K562 (cell line): Measurements from ENCODE around the gene RAB3C. TPM values are rescaled to one million over a fixed set of nuclear protein-coding genes. Genes with fewer than 3 reads are reported as not detected.

Experiments
- ATAC-seq: fragments of 200-7000 bp; cut with Tn5 transposase; 3 replicates; pipeline ENCODE4 v1.9.1; 2020; ENCODE audit warnings: moderate library complexity
- BruUV-seq: library from RNA; stranded (reverse); fragments of 400-500 nt; replicated peaks from 2 replicates; lab custom pipeline; 2021; lab: Mats Ljungman, UMichigan
- CTCF ChIA-PET: fragments of 300-600 bp; formaldehyde crosslinking; extraction: SDS; loops from one replicate; lab custom pipeline; 2021; ENCODE audit warnings: low intra/inter-chr PET ratio; lab: Yijun Ruan, JAX
- POLR2A ChIA-PET: fragments of 300-600, 350-650 bp; sonication (Branson Sonifier 250); formaldehyde crosslinking; extraction: SDS; loops from one replicate; lab custom pipeline; 2021; ENCODE audit warnings: antibody characterized with exemption, inconsistent platforms; lab: Yijun Ruan, JAX
- DNase-seq, 4 experiments: peaks; one replicate each; pipeline versions ENCODE4 v3.0.0 to v3.0.0-alpha.2; 2011 to 2018; ENCODE audit warnings: low spot score in 3 of 4, mixed read lengths in 3 of 4; ENCODE audit errors: extremely low read depth in 1 of 4
- FAIRE-seq: peaks from 2 replicates; lab custom pipeline; 2011; peaks lifted over from hg19 to GRCh38; lab: Jason Lieb, UNC
- H2AFZ ChIP-seq: 2 replicates; pipeline ENCODE4 v1.6.0; 2011; ENCODE audit warnings: low read depth, low read length, control low read depth, inconsistent platforms
- H3K27ac ChIP-seq: fragments of 200-600 bp; 3 replicates; pipeline ENCODE4 v1.8.0; 2011; ENCODE audit warnings: low read depth, mild to moderate bottlenecking, control low read depth, inconsistent platforms, low read length, moderate library complexity, mixed read lengths; ENCODE audit errors: extremely low read depth
- H3K27me3 ChIP-seq, 2 experiments: fragments of 300-600 bp in 1 of 2; 2 replicates in 1 of 2; 3 replicates in 1 of 2; pipeline versions ENCODE4 v1.6.0 to v1.8.0; 2011; ENCODE audit warnings: inconsistent platforms in 2 of 2, low read length in 2 of 2, mild to moderate bottlenecking in 1 of 2, mixed read lengths in 1 of 2, moderate library complexity in 1 of 2; ENCODE audit not compliant: control insufficient read depth in 2 of 2, insufficient read depth in 2 of 2
- H3K36me3 ChIP-seq: fragments of 300-600 bp; 3 replicates; pipeline ENCODE4 v1.8.0; 2011; ENCODE audit warnings: mild to moderate bottlenecking, low read length, inconsistent platforms; ENCODE audit not compliant: control insufficient read depth, insufficient read depth
- H3K4me1 ChIP-seq, 2 experiments: fragments of 200-600 bp in 1 of 2; replicated peaks in 1 of 2; 2 replicates in 1 of 2; 3 replicates in 1 of 2; pipeline versions ENCODE4 v1.5.1 to v1.8.0; 2011; ENCODE audit warnings: inconsistent platforms in 2 of 2, low read length in 2 of 2, mild to moderate bottlenecking in 1 of 2, mixed read lengths in 1 of 2, moderate library complexity in 1 of 2; ENCODE audit not compliant: control insufficient read depth in 2 of 2, insufficient read depth in 2 of 2
- H3K4me2 ChIP-seq: 2 replicates; pipeline ENCODE4 v1.6.1; 2011; ENCODE audit warnings: low read length, control low read depth, inconsistent platforms, mixed read lengths; ENCODE audit not compliant: insufficient read depth
- H3K4me3 ChIP-seq: fragments of 200-600 bp; sonication (generic), shearing (Covaris generic); 2 replicates; pipeline ENCODE4 v1.5.1; 2016; ENCODE audit warnings: control low read depth, inconsistent platforms
- H3K79me2 ChIP-seq: fragments of 200-600 bp; 3 replicates; pipeline ENCODE4 v1.8.0; 2011; ENCODE audit warnings: low read length, inconsistent platforms; ENCODE audit not compliant: control insufficient read depth, insufficient read depth
- H3K9ac ChIP-seq, 2 experiments: 2 replicates each; pipeline versions ENCODE4 v1.6.0 to v1.6.1; 2011; ENCODE audit warnings: low read depth in 2 of 2, low read length in 2 of 2, control low read depth in 1 of 2, inconsistent platforms in 1 of 2, mild to moderate bottlenecking in 1 of 2, mixed read lengths in 1 of 2; ENCODE audit not compliant: insufficient read depth in 1 of 2
- H3K9me1 ChIP-seq: one replicate; pipeline ENCODE4 v1.6.0; 2011; ENCODE audit warnings: inconsistent platforms, mild to moderate bottlenecking, low read length, moderate library complexity; ENCODE audit not compliant: control insufficient read depth, insufficient read depth
- H3K9me3 ChIP-seq: replicated peaks from 2 replicates; pipeline ENCODE4 v1.5.1; 2011; ENCODE audit warnings: low read depth, low read length, inconsistent platforms; ENCODE audit not compliant: control insufficient read depth, insufficient read depth
- H4K20me1 ChIP-seq: replicated peaks from 2 replicates; pipeline ENCODE4 v1.6.1; 2011; ENCODE audit warnings: low read length, inconsistent platforms, mixed read lengths; ENCODE audit not compliant: control insufficient read depth, insufficient read depth
- NELFE ChIP-seq: IDR thresholded peaks from 2 replicates; pipeline ENCODE4 v1.6.1; 2011; ENCODE audit warnings: mild to moderate bottlenecking; ENCODE audit not compliant: insufficient read depth, insufficient read length
- RAD21 ChIP-seq, 2 experiments: fragments of 250-450 bp in 1 of 2; fragments of 450-650 bp in 1 of 2; sonication (Bioruptor Pico) in 1 of 2; formaldehyde crosslinking in 1 of 2; IDR thresholded peaks in 1 of 2; conservative IDR thresholded peaks in 1 of 2; 2 replicates each; pipeline versions ENCODE4 v1.4.0 to v1.8.0; 2020 to 2022; ENCODE audit warnings: mild to moderate bottlenecking in 2 of 2, moderate library complexity in 1 of 2
- ZBED1 ChIP-seq: IDR thresholded peaks from 2 replicates; pipeline ENCODE4 v1.6.1; 2014
- WGBS: fragments of 100-300 bp; shearing (Covaris generic); methylation state at CpG from one replicate; pipeline ENCODE4 v1.1.6; 2016; ENCODE audit warnings: low coverage, mixed read lengths; ENCODE audit not compliant: insufficient coverage; ENCODE audit errors: missing lambda C conversion rate; 5-methylcytosine and 5-hydroxymethylcytosine counted together
- in situ Hi-C: fragments of 300-500 bp; cut with MboI; formaldehyde crosslinking; loops from 4 replicates; pipeline ENCODE4 v1.15.0; 2018; ENCODE audit warnings: inconsistent platforms, mixed read lengths
- intact Hi-C: fragments of 100-400 bp; cut with micrococcal nuclease; formaldehyde crosslinking; loops from 2 replicates; pipeline ENCODE4 v1.14.2; 2022
- polyA plus RNA-seq, 8 experiments: library from polyadenylated mRNA; depleted of rRNA in 4 of 8; stranded (reverse) in 5 of 8; unstranded in 3 of 8; fragments of >200 nt; fragmentation: Nextera tagmentation in 2 of 8; fragmentation: Illumina TruSeq in 1 of 8; extraction: Ambion mirVana in 2 of 8; extraction: Trizol in 1 of 8; gene quantifications; 2 replicates each; pipeline versions ENCODE4 v1.2.1 to v1.2.3, GENCODE V29; 2011 to 2014; ENCODE audit warnings: inconsistent platforms in 1 of 8, missing spikeins in 1 of 8
- total RNA-seq, 7 experiments: library from RNA; depleted of rRNA in 6 of 7; stranded (reverse); fragments of >200 nt in 6 of 7; fragmentation: Illumina TruSeq in 2 of 7; extraction: Trizol in 2 of 7; gene quantifications; 2 replicates each; pipeline versions ENCODE4 v1.2.1 to v1.2.3, GENCODE V29; 2011 to 2021; ENCODE audit warnings: low replicate concordance in 1 of 7
- TF ChIP-seq, protein P1 (sequence below), 3 experiments: IDR thresholded peaks in 2 of 3; conservative IDR thresholded peaks in 1 of 3; 2 replicates each; pipeline ENCODE4 v1.5.1; 2011 to 2012; ENCODE audit warnings: low read length in 3 of 3, mild to moderate bottlenecking in 3 of 3, control low read depth in 2 of 3, improper control_type of control experiment in 1 of 3, inconsistent platforms in 1 of 3, low read depth in 1 of 3, mixed read lengths in 1 of 3, moderate library complexity in 1 of 3; ENCODE audit not compliant: insufficient read depth in 2 of 3
- TF ChIP-seq, protein P2 (sequence below): fragments of 450-650 bp; IDR thresholded peaks from one replicate; pipeline ENCODE4 v1.6.1; 2018; ENCODE audit warnings: mild to moderate bottlenecking, moderate library complexity; ENCODE audit not compliant: partially characterized antibody
- TF ChIP-seq, protein P3 (sequence below): fragments of 250-450 bp; sonication (Bioruptor Pico); IDR thresholded peaks from 2 replicates; pipeline ENCODE4 v1.8.0; 2021; ENCODE audit warnings: borderline replicate concordance, mild to moderate bottlenecking, moderate library complexity; ENCODE audit not compliant: poor library complexity, severe bottlenecking
- TF ChIP-seq, protein P4 (sequence below): fragments of 450-650 bp; formaldehyde crosslinking; IDR thresholded peaks from 2 replicates; pipeline ENCODE4 v1.4.0; 2020; ENCODE audit warnings: mild to moderate bottlenecking
- TF ChIP-seq, protein P5 (sequence below): fragments of 450-650 bp; formaldehyde crosslinking; IDR thresholded peaks from 2 replicates; pipeline ENCODE4 v1.4.0; 2022; ENCODE audit warnings: mild to moderate bottlenecking, moderate library complexity

Gene RAB3C
- total and polyA plus RNA-seq, 9 of the 15 experiments (the other 6 are each of a cell fraction or from before 2014, with no cell fraction given): not detected

DNA sequence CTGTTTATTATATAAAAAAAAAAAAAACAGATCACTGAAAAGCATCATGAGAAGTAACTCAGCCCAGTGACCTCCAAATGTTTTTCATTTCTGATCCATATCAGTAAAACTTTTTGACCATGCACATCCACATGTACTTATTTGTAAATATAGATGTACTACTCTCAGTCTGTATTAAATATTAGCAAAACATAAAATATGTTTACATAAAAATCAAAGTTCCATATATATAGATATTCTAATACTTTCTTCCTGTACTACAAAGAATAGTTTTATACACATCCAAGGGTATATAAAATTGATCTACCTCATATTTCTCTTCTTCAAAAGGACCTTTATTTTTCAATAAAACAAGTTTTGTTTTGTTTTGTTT, 309.1 kb downstream of the RAB3C start:
- TF ChIP-seq NELFE (no peak), ZBED1 (no peak)
- TF ChIP-seq, protein P1, sequence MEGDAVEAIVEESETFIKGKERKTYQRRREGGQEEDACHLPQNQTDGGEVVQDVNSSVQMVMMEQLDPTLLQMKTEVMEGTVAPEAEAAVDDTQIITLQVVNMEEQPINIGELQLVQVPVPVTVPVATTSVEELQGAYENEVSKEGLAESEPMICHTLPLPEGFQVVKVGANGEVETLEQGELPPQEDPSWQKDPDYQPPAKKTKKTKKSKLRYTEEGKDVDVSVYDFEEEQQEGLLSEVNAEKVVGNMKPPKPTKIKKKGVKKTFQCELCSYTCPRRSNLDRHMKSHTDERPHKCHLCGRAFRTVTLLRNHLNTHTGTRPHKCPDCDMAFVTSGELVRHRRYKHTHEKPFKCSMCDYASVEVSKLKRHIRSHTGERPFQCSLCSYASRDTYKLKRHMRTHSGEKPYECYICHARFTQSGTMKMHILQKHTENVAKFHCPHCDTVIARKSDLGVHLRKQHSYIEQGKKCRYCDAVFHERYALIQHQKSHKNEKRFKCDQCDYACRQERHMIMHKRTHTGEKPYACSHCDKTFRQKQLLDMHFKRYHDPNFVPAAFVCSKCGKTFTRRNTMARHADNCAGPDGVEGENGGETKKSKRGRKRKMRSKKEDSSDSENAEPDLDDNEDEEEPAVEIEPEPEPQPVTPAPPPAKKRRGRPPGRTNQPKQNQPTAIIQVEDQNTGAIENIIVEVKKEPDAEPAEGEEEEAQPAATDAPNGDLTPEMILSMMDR (IDR thresholded peaks at IDR 0.05 in 2 of 3, conservative IDR thresholded peaks at IDR 0.05 in 1 of 3; ENCODE audit: insufficient read depth in 2 of 3, low read depth in 1 of 3, low read length in 3 of 3): 0 out of 6 replicates have a peak, but pooled peaks of 1 of the 3 experiments have one; percentile 4
- TF ChIP-seq, all 486 proteins: peak for 1
- Histone ChIP-seq H3K27me3 (peaks cover 0 to 5% of the 10 kb centered on the region in 2 experiments; a peak in 1 of 5 replicates), H4K20me1 (no peaks in the 10 kb centered on the region), H3K79me2 (no peaks in the 10 kb centered on the region), H2AFZ (no peak overlapping the region), H3K36me3 (no peaks in the 10 kb centered on the region), H3K4me2 (no peak overlapping the region), H3K9me1 (no peaks in the 10 kb centered on the region), H3K4me3 (no peak overlapping the region), H3K9me3 (no peaks in the 10 kb centered on the region), H3K4me1 (no peaks in the 10 kb centered on the region), H3K27ac (no peak overlapping the region), H3K9ac (no peak overlapping the region)
- no peak for ATAC-seq
- BruUV-seq: no TSS peak
- in situ Hi-C loops (loop anchor here (25.0 kb wide), 1 partner anchor 895 kb away; no protein-coding TSS in a partner anchor), intact Hi-C loops (loop anchor here (2.0 kb wide), 2 partner anchors 115 to 283 kb away; no protein-coding TSS in a partner anchor)
- ChIA-PET CTCF (interaction anchor here (0.6 to 1.3 kb wide), 3 partner anchors 21 to 282 kb away, joined by 3 to 11 read pairs (median 11); no protein-coding TSS in a partner anchor), POLR2A (no interaction called here)
- FAIRE-seq: no peak
- no peak for DNase-seq

DNA sequence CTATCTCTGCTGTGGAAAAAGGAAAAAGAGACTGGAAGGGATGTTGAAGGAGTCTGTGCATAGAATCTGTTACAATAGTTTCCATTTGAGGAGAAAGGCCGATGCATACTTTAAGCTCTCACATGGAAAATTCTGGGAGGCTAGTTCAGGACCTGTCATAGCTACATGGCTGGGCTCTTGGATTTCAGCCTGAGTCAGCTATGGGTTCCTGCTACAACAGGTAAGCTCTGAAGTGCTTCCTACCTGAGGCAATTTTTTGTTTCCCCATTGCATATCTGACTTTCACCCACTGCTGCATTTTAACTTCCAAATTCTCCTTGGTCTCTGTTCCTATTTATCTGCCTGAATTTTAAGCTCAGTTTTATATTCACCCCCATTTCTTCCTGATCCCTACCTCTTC, 310.7 kb downstream of the RAB3C start:
- Histone ChIP-seq H3K27me3 (peaks cover 0 to 5% of the 10 kb centered on the region in 2 experiments; a peak in 1 of 5 replicates), H3K4me3 (no peak overlapping the region), H2AFZ (no peak overlapping the region), H3K9ac (no peak overlapping the region), H3K9me1 (no peaks in the 10 kb centered on the region), H3K4me1 (no peaks in the 10 kb centered on the region), H3K36me3 (no peaks in the 10 kb centered on the region), H4K20me1 (no peaks in the 10 kb centered on the region), H3K4me2 (no peak overlapping the region), H3K27ac (no peak overlapping the region), H3K9me3 (no peaks in the 10 kb centered on the region), H3K79me2 (no peaks in the 10 kb centered on the region)
- WGBS: 0% methylated on average over 1 of the region's 1 CpG
- BruUV-seq: no TSS peak
- no peak for FAIRE-seq
- ATAC-seq: no peak
- POLR2A ChIA-PET: interaction anchor here (0.7 kb wide), 1 partner anchor 98 kb away, joined by 3 read pairs; no protein-coding TSS in a partner anchor
- in situ Hi-C loops: loop anchor here (25.0 kb wide), 1 partner anchor 894 kb away; no protein-coding TSS in a partner anchor
- CTCF ChIA-PET: no interaction called here
- intact Hi-C loops: no loop called here
- DNase-seq: no peak
- no peak for TF ChIP-seq RAD21 (CRISPR knock-in tag; conservative IDR thresholded peaks at IDR 0.05 in 1 of 2, IDR thresholded peaks at IDR 0.05 in 1 of 2)
- TF ChIP-seq, protein P2, sequence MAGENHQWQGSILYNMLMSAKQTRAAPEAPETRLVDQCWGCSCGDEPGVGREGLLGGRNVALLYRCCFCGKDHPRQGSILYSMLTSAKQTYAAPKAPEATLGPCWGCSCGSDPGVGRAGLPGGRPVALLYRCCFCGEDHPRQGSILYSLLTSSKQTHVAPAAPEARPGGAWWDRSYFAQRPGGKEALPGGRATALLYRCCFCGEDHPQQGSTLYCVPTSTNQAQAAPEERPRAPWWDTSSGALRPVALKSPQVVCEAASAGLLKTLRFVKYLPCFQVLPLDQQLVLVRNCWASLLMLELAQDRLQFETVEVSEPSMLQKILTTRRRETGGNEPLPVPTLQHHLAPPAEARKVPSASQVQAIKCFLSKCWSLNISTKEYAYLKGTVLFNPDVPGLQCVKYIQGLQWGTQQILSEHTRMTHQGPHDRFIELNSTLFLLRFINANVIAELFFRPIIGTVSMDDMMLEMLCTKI: no peak
- TF ChIP-seq, protein P3, sequence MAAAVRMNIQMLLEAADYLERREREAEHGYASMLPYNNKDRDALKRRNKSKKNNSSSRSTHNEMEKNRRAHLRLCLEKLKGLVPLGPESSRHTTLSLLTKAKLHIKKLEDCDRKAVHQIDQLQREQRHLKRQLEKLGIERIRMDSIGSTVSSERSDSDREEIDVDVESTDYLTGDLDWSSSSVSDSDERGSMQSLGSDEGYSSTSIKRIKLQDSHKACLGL (CRISPR knock-in tag): no peak
- TF ChIP-seq, protein P4, sequence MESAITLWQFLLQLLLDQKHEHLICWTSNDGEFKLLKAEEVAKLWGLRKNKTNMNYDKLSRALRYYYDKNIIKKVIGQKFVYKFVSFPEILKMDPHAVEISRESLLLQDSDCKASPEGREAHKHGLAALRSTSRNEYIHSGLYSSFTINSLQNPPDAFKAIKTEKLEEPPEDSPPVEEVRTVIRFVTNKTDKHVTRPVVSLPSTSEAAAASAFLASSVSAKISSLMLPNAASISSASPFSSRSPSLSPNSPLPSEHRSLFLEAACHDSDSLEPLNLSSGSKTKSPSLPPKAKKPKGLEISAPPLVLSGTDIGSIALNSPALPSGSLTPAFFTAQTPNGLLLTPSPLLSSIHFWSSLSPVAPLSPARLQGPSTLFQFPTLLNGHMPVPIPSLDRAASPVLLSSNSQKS: no peak
- TF ChIP-seq, protein P5, sequence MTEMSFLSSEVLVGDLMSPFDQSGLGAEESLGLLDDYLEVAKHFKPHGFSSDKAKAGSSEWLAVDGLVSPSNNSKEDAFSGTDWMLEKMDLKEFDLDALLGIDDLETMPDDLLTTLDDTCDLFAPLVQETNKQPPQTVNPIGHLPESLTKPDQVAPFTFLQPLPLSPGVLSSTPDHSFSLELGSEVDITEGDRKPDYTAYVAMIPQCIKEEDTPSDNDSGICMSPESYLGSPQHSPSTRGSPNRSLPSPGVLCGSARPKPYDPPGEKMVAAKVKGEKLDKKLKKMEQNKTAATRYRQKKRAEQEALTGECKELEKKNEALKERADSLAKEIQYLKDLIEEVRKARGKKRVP (CRISPR knock-in tag): no peak
